HG03432 (cell line): ENCODE results near the gene TCF7L2.
"Not testable (repeated sequence)": the region's sequence is repeated elsewhere in the genome, so short reads cannot be mapped to it uniquely, and the experiment has no call there.

Experiments
- ATAC-seq: cut with Tn5 transposase; IDR thresholded peaks from one replicate; pipeline ENCODE4 v1.9.1; 2021; ENCODE audit warnings: mild to moderate bottlenecking, moderate library complexity; ENCODE audit not compliant: unreplicated experiment

The TCF7L2 gene

GRCh38 chr10:113060201-113061053 lies 110.4 kb downstream of the TCF7L2 start:
- ATAC-seq: no peak

GRCh38 chr10:113061054-113061430 lies 111.0 kb downstream of the TCF7L2 start:
- ATAC-seq: no peak

GRCh38 chr10:113061557-113061956 lies 111.5 kb downstream of the TCF7L2 start:
- no peak for ATAC-seq

GRCh38 chr10:113063043-113063967 lies 113.3 kb downstream of the TCF7L2 start:
- no peak for ATAC-seq

GRCh38 chr10:113064039-113064438 lies 114.0 kb downstream of the TCF7L2 start:
- no peak for ATAC-seq

- ATAC-seq: not testable (repeated sequence)
Observed at GRCh38 chr10:113066120-113066519, 116.1 kb downstream of the TCF7L2 start.

- no peak for ATAC-seq
Observed at GRCh38 chr10:113066561-113067312, 116.7 kb downstream of the TCF7L2 start.

- no peak for ATAC-seq
Observed at GRCh38 chr10:113067501-113067900, 117.5 kb downstream of the TCF7L2 start.

- ATAC-seq: no peak
Observed at GRCh38 chr10:113068178-113068890, 118.3 kb downstream of the TCF7L2 start.

- no peak for ATAC-seq
Observed at GRCh38 chr10:113069595-113069994, 119.5 kb downstream of the TCF7L2 start.

GRCh38 chr10:113071446-113071845 lies 121.4 kb downstream of the TCF7L2 start:
- ATAC-seq: no peak

- ATAC-seq: no peak
Observed at GRCh38 chr10:113073549-113074189, 123.6 kb downstream of the TCF7L2 start.

- ATAC-seq: no peak
Observed at GRCh38 chr10:113076949-113077348, 126.9 kb downstream of the TCF7L2 start.

GRCh38 chr10:113078282-113078907 lies 128.3 kb downstream of the TCF7L2 start:
- ATAC-seq: no peak

- ATAC-seq: no peak
Observed at GRCh38 chr10:113080061-113080924, 130.2 kb downstream of the TCF7L2 start.

GRCh38 chr10:113080925-113081229 lies 130.8 kb downstream of the TCF7L2 start:
- no peak for ATAC-seq

- ATAC-seq: no peak
Observed at GRCh38 chr10:113084031-113084430, 134.0 kb downstream of the TCF7L2 start.

- ATAC-seq: no peak
Observed at GRCh38 chr10:113085776-113086175, 135.7 kb downstream of the TCF7L2 start.

GRCh38 chr10:113086282-113086681 lies 136.2 kb downstream of the TCF7L2 start:
- no peak for ATAC-seq
